ENCODE measurements around the gene SH3D21. TPM values are rescaled to one million over a fixed set of nuclear protein-coding genes. Genes with fewer than 3 reads are reported as not detected.

The SH3D21 gene
- total RNA-seq, 1 donor from 2014 or later: 17.2 TPM

GRCh38 chr1:36287595-36287994 is 18.6 kb upstream of the SH3D21 start:
- no peak overlapping the region for H3K4me3 ChIP-seq
- H3K27me3 ChIP-seq: no peaks in the 10 kb centered on the region
- no peak for DNase-seq (ENCODE audit: extremely low spot score in 2 of 2)
- H3K27ac ChIP-seq: no peak overlapping the region
- H3K36me3 ChIP-seq: peaks cover 0 to 77% of the 10 kb centered on the region in 2 donors
- intact Hi-C loops (cut with DNase I): loop anchor here (10.0 kb wide), 1 partner anchor 133 kb away; the partner anchor contains the start of gene MAP7D1
- H3K4me1 ChIP-seq: peaks cover 8% of the 10 kb centered on the region
- TF ChIP-seq POLR2AphosphoS5 (IDR thresholded peaks at IDR 0.05; ENCODE audit: insufficient read depth in 1 of 2, low read depth in 1 of 2) (no peak), POLR2A (IDR thresholded peaks at IDR 0.05) (no peak)
- no peaks in the 10 kb centered on the region for H3K9me3 ChIP-seq

GRCh38 chr1:36295390-36295789 is 10.8 kb upstream of the SH3D21 start:
- peaks cover 9% of the 10 kb centered on the region for H3K4me1 ChIP-seq
- DNase-seq (ENCODE audit: extremely low spot score in 2 of 2): no peak
- H3K27ac ChIP-seq: no peak overlapping the region
- H3K9me3 ChIP-seq: no peaks in the 10 kb centered on the region
- intact Hi-C loops (cut with DNase I): no loop called here
- TF ChIP-seq CTCF (IDR thresholded peaks at IDR 0.05) (no peak), POLR2A (IDR thresholded peaks at IDR 0.05) (no peak), POLR2AphosphoS5 (IDR thresholded peaks at IDR 0.05; ENCODE audit: insufficient read depth in 1 of 2, low read depth in 1 of 2) (no peak)
- no peaks in the 10 kb centered on the region for H3K27me3 ChIP-seq
- H3K4me3 ChIP-seq: no peak overlapping the region
- H3K36me3 ChIP-seq: peaks cover 0 to 68% of the 10 kb centered on the region in 2 donors

- intact Hi-C loops (cut with DNase I): no loop called here
- TF ChIP-seq CTCF (IDR thresholded peaks at IDR 0.05) (no peak), POLR2AphosphoS5 (IDR thresholded peaks at IDR 0.05; ENCODE audit: insufficient read depth in 1 of 2, low read depth in 1 of 2) (peak in 1 of 2 donors; percentile 66)
- H3K4me3 ChIP-seq: no peak overlapping the region
- peaks cover 17% of the 10 kb centered on the region for H3K4me1 ChIP-seq
- no peaks in the 10 kb centered on the region for H3K27me3 ChIP-seq
- no peaks in the 10 kb centered on the region for H3K9me3 ChIP-seq
- H3K36me3 ChIP-seq: peaks cover 0 to 68% of the 10 kb centered on the region in 2 donors
- DNase-seq (ENCODE audit: extremely low spot score in 2 of 2): no peak
- peak overlapping the region; percentile 31 for H3K27ac ChIP-seq
Measured at GRCh38 chr1:36297062-36297461, 9.1 kb upstream of the SH3D21 start.

GRCh38 chr1:36298640-36299039 is 7.5 kb upstream of the SH3D21 start:
- H3K4me1 ChIP-seq: peaks cover 17% of the 10 kb centered on the region
- intact Hi-C loops (cut with DNase I): no loop called here
- H3K4me3 ChIP-seq: no peak overlapping the region
- H3K27me3 ChIP-seq: no peaks in the 10 kb centered on the region
- no peak for TF ChIP-seq POLR2AphosphoS5 (IDR thresholded peaks at IDR 0.05; ENCODE audit: insufficient read depth in 1 of 2, low read depth in 1 of 2)
- no peak for TF ChIP-seq POLR2A (IDR thresholded peaks at IDR 0.05)
- no peak for TF ChIP-seq CTCF (IDR thresholded peaks at IDR 0.05)
- H3K36me3 ChIP-seq: peaks cover 0 to 69% of the 10 kb centered on the region in 2 donors
- DNase-seq (ENCODE audit: extremely low spot score in 2 of 2): no peak
- no peak overlapping the region for H3K27ac ChIP-seq
- no peaks in the 10 kb centered on the region for H3K9me3 ChIP-seq

- Histone ChIP-seq H3K27me3 (no peaks in the 10 kb centered on the region), H3K4me3 (no peak overlapping the region), H3K4me1 (peaks cover 18% of the 10 kb centered on the region), H3K9me3 (no peaks in the 10 kb centered on the region), H3K36me3 (peaks cover 0 to 68% of the 10 kb centered on the region in 2 donors), H3K27ac (peak overlapping the region; percentile 51)
- intact Hi-C loops (cut with DNase I): no loop called here
- no peak for DNase-seq (ENCODE audit: extremely low spot score in 2 of 2)
- TF ChIP-seq POLR2A (IDR thresholded peaks at IDR 0.05) (no peak), POLR2AphosphoS5 (IDR thresholded peaks at IDR 0.05; ENCODE audit: insufficient read depth in 1 of 2, low read depth in 1 of 2) (no peak), CTCF (IDR thresholded peaks at IDR 0.05) (no peak)
Measured at GRCh38 chr1:36300526-36300925, 5.6 kb upstream of the SH3D21 start.
